MM.1S (cell line): ENCODE data around the gene TET3.

Experiments
- CTCF ChIP-seq: fragments of 300-600 bp; sonication (generic); IDR thresholded peaks from 2 replicates; pipeline ENCODE4 v1.5.1; 2016; ENCODE audit warnings: antibody characterized with exemption, low read length, mixed read lengths
- EZH2 ChIP-seq: fragments of 300-600 bp; sonication (generic); optimal IDR thresholded peaks from 2 replicates; pipeline ENCODE3; 2017; ENCODE audit warnings: low read depth, mild to moderate bottlenecking, antibody characterized with exemption, low read length, mixed read lengths
- EZH2phosphoT487 ChIP-seq: fragments of 300-600 bp; sonication (generic); IDR thresholded peaks from 2 replicates; pipeline ENCODE4 v1.6.1; 2018; ENCODE audit warnings: antibody characterized with exemption, low read length

GRCh38 chr2:74024216-74024615, 39.5 kb downstream of the TET3 start:
- TF ChIP-seq EZH2phosphoT487 (no peak), CTCF (no peak), EZH2 (no peak)
